ENCODE data around the gene ZFP92. TPM values are rescaled to one million over a fixed set of nuclear protein-coding genes. Genes with fewer than 3 reads are reported as not detected.

ZFP92 gene
- total RNA-seq, 1 experiment from 2014 or later: not detected

DNA sequence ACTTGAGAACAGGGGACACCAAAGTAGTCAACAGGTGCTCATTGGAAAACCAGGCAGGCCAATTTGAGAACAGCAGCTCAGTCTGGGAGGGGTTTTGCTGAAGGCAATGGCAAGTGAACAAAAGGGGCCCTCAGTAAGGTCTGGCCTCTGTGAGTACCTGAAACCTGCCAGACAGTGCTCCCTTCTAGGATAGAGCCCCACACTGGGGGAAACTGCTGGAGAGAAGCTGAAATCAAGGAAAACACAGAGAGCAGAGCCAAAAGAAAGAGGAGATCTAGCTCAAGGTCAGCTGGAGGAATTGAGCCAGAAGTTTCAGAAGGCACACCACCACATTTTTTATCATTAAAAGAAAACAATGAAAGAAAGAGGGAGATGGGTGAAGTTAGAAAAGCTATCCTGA, 38.3 kb upstream of the ZFP92 start:
- Histone ChIP-seq H3K27me3 (ENCODE audit: low read length) (no peaks in the 10 kb centered on the region), H3K79me2 (ENCODE audit: low read length) (no peaks in the 10 kb centered on the region), H3K36me3 (ENCODE audit: insufficient read depth, low read length) (no peaks in the 10 kb centered on the region), H3K4me2 (ENCODE audit: low read depth, low read length, poor library complexity, severe bottlenecking) (no peak overlapping the region), H4K20me1 (ENCODE audit: insufficient read depth, low read depth, low read length) (no peaks in the 10 kb centered on the region), H3K4me3 (ENCODE audit: low read length) (no peak overlapping the region), H3K9ac (ENCODE audit: low read length) (no peak overlapping the region), H3K4me1 (ENCODE audit: low read length) (no peaks in the 10 kb centered on the region), H3K9me3 (ENCODE audit: low read length) (no peaks in the 10 kb centered on the region), H3K9me2 (replicated peaks; ENCODE audit: insufficient read depth, low read length) (no peaks in the 10 kb centered on the region), H2AFZ (ENCODE audit: low read length) (no peak overlapping the region), H3K27ac (ENCODE audit: low read length) (no peak overlapping the region)
- no peak for DNase-seq

DNA sequence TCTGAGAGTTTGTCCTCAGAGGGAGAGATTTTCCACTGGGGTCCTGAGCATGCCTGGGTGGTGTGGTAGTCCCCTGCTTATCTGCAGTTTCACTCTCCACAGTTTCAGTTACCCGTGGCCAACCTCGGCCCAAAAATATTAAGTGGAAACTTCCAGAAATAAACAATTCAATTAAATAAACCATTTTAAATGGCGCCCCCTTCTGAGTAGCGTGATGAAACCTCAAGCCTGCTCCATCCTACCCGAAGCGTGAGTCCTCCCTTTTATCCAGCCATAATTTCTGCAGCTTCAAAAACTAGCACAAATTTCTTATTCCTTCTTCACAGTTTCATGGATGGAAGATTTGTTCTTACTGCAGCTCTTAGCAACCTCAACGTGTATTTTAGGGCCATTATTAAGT, 36.8 kb upstream of the ZFP92 start:
- no peaks in the 10 kb centered on the region for H3K9me3 ChIP-seq (ENCODE audit: low read length)
- H3K4me3 ChIP-seq (ENCODE audit: low read length): no peak overlapping the region
- no peak for DNase-seq
- H3K27ac ChIP-seq (ENCODE audit: low read length): no peak overlapping the region
- H3K4me2 ChIP-seq (ENCODE audit: low read depth, low read length, poor library complexity, severe bottlenecking): no peak overlapping the region
- H2AFZ ChIP-seq (ENCODE audit: low read length): no peak overlapping the region
- no peaks in the 10 kb centered on the region for H3K36me3 ChIP-seq (ENCODE audit: insufficient read depth, low read length)
- H3K9me2 ChIP-seq (replicated peaks; ENCODE audit: insufficient read depth, low read length): no peaks in the 10 kb centered on the region
- H3K79me2 ChIP-seq (ENCODE audit: low read length): no peaks in the 10 kb centered on the region
- H3K4me1 ChIP-seq (ENCODE audit: low read length): no peaks in the 10 kb centered on the region
- H3K27me3 ChIP-seq (ENCODE audit: low read length): no peaks in the 10 kb centered on the region
- H3K9ac ChIP-seq (ENCODE audit: low read length): no peak overlapping the region
- no peaks in the 10 kb centered on the region for H4K20me1 ChIP-seq (ENCODE audit: insufficient read depth, low read depth, low read length)

DNA sequence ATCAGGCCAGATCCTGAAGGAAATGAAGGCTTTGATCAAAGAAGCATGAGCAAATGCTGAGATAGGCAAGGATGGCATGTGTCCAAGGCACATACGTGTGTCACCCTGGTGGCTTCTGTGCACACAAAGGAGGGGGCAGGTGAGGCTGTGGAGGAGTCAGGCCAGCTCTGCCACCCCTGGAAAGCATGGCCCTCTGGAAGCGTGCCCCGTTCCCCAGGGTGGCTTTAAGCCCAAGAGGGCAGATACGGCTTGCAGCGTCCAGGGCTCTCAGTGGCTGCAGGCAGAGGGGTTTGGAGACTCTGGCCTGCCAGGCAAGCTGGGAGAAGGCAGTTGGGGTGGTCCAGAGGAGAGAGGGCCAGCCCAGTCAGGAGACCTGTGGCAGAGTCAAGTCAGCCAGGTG, 35.7 kb upstream of the ZFP92 start:
- no peaks in the 10 kb centered on the region for H3K27me3 ChIP-seq (ENCODE audit: low read length)
- H3K4me1 ChIP-seq (ENCODE audit: low read length): no peaks in the 10 kb centered on the region
- no peak overlapping the region for H3K4me2 ChIP-seq (ENCODE audit: low read depth, low read length, poor library complexity, severe bottlenecking)
- DNase-seq: no peak
- no peak overlapping the region for H3K9ac ChIP-seq (ENCODE audit: low read length)
- no peak overlapping the region for H2AFZ ChIP-seq (ENCODE audit: low read length)
- H3K36me3 ChIP-seq (ENCODE audit: insufficient read depth, low read length): no peaks in the 10 kb centered on the region
- H3K9me3 ChIP-seq (ENCODE audit: low read length): no peaks in the 10 kb centered on the region
- peaks cover 3% of the 10 kb centered on the region; the same call in 1 of the 2 replicates for H4K20me1 ChIP-seq (ENCODE audit: insufficient read depth, low read depth, low read length)
- no peak overlapping the region for H3K4me3 ChIP-seq (ENCODE audit: low read length)
- no peaks in the 10 kb centered on the region for H3K79me2 ChIP-seq (ENCODE audit: low read length)
- no peaks in the 10 kb centered on the region for H3K9me2 ChIP-seq (replicated peaks; ENCODE audit: insufficient read depth, low read length)
- H3K27ac ChIP-seq (ENCODE audit: low read length): no peak overlapping the region

DNA sequence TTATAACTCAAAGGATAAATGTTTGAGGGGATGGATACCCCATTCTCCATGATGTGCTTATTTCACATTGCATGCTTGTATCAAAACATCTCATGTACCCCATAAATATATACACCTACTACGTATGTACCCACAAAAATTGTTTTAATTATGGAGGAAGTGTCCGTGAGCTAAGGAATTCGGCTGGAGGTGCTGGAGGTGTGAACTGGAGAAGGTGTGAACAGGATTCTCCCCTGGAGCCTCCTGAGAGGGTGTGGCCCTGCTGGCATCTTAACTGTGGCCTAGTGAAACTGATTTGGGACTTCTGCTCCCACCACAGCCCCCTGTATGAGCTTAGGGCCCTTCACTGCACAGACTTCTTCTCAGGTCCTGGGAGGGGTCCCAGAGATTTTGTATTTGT, 33.5 kb upstream of the ZFP92 start:
- Histone ChIP-seq H3K27me3 (ENCODE audit: low read length) (no peaks in the 10 kb centered on the region), H3K9me3 (ENCODE audit: low read length) (peaks cover 4% of the 10 kb centered on the region), H3K9me2 (replicated peaks; ENCODE audit: insufficient read depth, low read length) (no peaks in the 10 kb centered on the region), H3K27ac (ENCODE audit: low read length) (no peak overlapping the region), H3K4me2 (ENCODE audit: low read depth, low read length, poor library complexity, severe bottlenecking) (no peak overlapping the region), H2AFZ (ENCODE audit: low read length) (no peak overlapping the region), H3K4me1 (ENCODE audit: low read length) (no peaks in the 10 kb centered on the region), H3K9ac (ENCODE audit: low read length) (no peak overlapping the region), H3K36me3 (ENCODE audit: insufficient read depth, low read length) (no peaks in the 10 kb centered on the region), H3K79me2 (ENCODE audit: low read length) (no peaks in the 10 kb centered on the region), H3K4me3 (ENCODE audit: low read length) (no peak overlapping the region), H4K20me1 (ENCODE audit: insufficient read depth, low read depth, low read length) (peaks cover 4% of the 10 kb centered on the region; the same call in 1 of the 2 replicates)
- DNase-seq: no peak

DNA sequence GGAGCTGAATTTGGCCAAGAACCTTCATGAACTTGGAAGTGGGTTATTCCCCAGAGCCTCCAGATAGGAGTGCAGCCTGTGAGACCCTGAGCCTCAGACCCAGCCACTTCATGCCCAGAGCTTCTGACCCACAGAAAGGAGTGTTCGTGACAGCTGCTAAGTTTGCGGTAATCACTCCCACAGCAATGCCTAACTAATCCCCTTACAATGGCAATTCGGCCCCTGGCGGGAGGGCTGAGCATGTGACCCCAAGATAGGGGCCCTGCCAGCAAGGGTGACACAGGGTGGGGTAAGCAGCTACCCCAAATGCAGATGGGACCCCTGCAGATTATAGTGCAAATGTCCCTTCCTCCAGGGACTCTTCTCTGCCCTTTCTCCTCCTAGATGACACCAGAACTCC, 32.7 kb upstream of the ZFP92 start:
- no peak overlapping the region for H3K9ac ChIP-seq (ENCODE audit: low read length)

DNA sequence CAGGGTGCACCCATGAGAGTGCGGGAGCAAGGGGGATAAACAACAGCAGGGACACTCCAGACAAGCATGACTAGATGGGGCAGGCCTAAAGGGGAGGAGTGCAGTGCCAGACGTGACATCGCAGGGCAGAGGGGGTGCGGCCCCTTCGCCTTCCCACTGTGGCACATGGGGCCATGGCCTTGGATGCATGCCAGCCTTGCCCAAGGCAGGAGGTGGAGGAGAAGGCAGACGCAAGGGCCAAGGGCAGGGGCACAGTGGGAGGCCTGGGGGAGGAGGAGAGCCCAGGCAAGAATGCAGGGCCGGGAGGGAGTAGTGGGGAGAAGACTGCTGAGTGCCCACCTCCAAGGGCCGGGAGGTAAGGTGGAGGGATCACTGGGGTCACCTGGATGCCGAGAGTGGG, 31.8 kb upstream of the ZFP92 start:
- no peak for DNase-seq
- Histone ChIP-seq H2AFZ (ENCODE audit: low read length) (no peak overlapping the region), H4K20me1 (ENCODE audit: insufficient read depth, low read depth, low read length) (peaks cover 4% of the 10 kb centered on the region; the same call in 1 of the 2 replicates), H3K9me3 (ENCODE audit: low read length) (peaks cover 7% of the 10 kb centered on the region), H3K4me2 (ENCODE audit: low read depth, low read length, poor library complexity, severe bottlenecking) (no peak overlapping the region), H3K36me3 (ENCODE audit: insufficient read depth, low read length) (no peaks in the 10 kb centered on the region), H3K79me2 (ENCODE audit: low read length) (no peaks in the 10 kb centered on the region), H3K27me3 (ENCODE audit: low read length) (no peaks in the 10 kb centered on the region), H3K9ac (ENCODE audit: low read length) (no peak overlapping the region), H3K9me2 (replicated peaks; ENCODE audit: insufficient read depth, low read length) (no peaks in the 10 kb centered on the region), H3K4me1 (ENCODE audit: low read length) (no peaks in the 10 kb centered on the region), H3K27ac (ENCODE audit: low read length) (no peak overlapping the region), H3K4me3 (ENCODE audit: low read length) (no peak overlapping the region)

More for the DNA sequence above, 32.7 kb upstream of the ZFP92 start:
- Histone ChIP-seq H3K36me3 (ENCODE audit: insufficient read depth, low read length) (no peaks in the 10 kb centered on the region), H3K9me3 (ENCODE audit: low read length) (peaks cover 7% of the 10 kb centered on the region), H3K4me1 (ENCODE audit: low read length) (no peaks in the 10 kb centered on the region), H3K4me2 (ENCODE audit: low read depth, low read length, poor library complexity, severe bottlenecking) (no peak overlapping the region), H4K20me1 (ENCODE audit: insufficient read depth, low read depth, low read length) (peaks cover 4% of the 10 kb centered on the region; the same call in 1 of the 2 replicates), H3K9me2 (replicated peaks; ENCODE audit: insufficient read depth, low read length) (no peaks in the 10 kb centered on the region), H2AFZ (ENCODE audit: low read length) (no peak overlapping the region), H3K27ac (ENCODE audit: low read length) (no peak overlapping the region), H3K79me2 (ENCODE audit: low read length) (no peaks in the 10 kb centered on the region), H3K4me3 (ENCODE audit: low read length) (no peak overlapping the region), H3K27me3 (ENCODE audit: low read length) (no peaks in the 10 kb centered on the region)
- no peak for DNase-seq

DNA sequence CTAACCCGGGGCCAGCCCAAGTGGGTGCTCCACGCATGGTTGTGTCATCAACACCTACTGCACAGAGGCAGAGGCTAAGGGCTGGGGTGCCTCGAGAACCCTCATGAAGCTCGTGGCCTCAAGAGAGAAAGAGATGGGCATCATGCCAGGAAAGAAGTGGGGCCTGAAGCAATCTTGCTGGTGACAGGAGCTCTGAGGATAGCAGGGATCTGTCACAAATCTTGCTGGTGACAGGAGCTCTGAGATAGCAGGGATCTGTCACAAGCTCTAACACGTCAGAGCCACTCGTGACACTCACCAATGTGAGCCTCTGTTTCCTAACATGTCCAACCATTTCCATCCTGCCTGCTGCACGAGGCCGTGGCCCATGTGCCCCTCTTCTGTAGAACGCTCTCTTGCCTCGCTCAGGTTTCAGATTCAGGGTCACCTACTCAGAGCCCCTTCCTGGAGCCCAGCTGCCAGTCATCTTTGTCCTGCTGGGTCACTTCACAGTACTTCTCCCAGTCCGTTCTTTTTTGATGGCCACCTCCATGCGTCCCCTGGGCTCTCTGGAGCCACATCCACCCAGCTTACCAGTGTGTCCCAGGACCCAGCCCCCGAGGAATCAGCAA, 31.2 kb upstream of the ZFP92 start:
- DNase-seq: no peak
- Histone ChIP-seq H3K9ac (ENCODE audit: low read length) (no peak overlapping the region), H3K36me3 (ENCODE audit: insufficient read depth, low read length) (no peaks in the 10 kb centered on the region), H3K4me2 (ENCODE audit: low read depth, low read length, poor library complexity, severe bottlenecking) (no peak overlapping the region), H3K9me2 (replicated peaks; ENCODE audit: insufficient read depth, low read length) (no peaks in the 10 kb centered on the region), H4K20me1 (ENCODE audit: insufficient read depth, low read depth, low read length) (peaks cover 4% of the 10 kb centered on the region; the same call in 1 of the 2 replicates), H3K9me3 (ENCODE audit: low read length) (peaks cover 7% of the 10 kb centered on the region), H3K27ac (ENCODE audit: low read length) (no peak overlapping the region), H2AFZ (ENCODE audit: low read length) (no peak overlapping the region), H3K4me3 (ENCODE audit: low read length) (no peak overlapping the region), H3K27me3 (ENCODE audit: low read length) (no peaks in the 10 kb centered on the region), H3K79me2 (ENCODE audit: low read length) (no peaks in the 10 kb centered on the region), H3K4me1 (ENCODE audit: low read length) (no peaks in the 10 kb centered on the region)

DNA sequence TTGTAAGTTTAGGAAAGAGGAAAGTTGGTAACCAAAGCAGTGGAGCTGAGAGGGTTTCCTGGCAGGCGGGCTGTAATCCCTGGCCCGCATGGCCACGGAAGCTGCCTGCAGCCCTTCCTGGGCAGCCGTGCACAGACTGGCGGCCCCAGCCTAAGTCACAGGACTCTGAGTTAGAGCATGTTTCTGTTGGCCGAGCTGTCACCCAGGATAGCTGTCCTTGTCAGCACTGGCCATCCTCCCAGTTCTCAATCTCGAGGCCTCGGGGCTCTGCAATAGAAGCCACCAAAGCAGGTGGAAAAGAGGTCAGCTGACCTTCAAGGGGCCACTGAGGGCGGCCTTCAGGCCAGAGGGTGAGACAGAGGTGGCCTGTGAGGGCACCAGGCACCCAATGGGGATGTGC, 30.6 kb upstream of the ZFP92 start:
- H3K27me3 ChIP-seq (ENCODE audit: low read length): no peaks in the 10 kb centered on the region
- H2AFZ ChIP-seq (ENCODE audit: low read length): no peak overlapping the region
- peaks cover 7% of the 10 kb centered on the region for H3K9me3 ChIP-seq (ENCODE audit: low read length)

More for the DNA sequence above, 30.6 kb upstream of the ZFP92 start:
- Histone ChIP-seq H4K20me1 (ENCODE audit: insufficient read depth, low read depth, low read length) (peaks cover 4% of the 10 kb centered on the region; the same call in 1 of the 2 replicates), H3K27ac (ENCODE audit: low read length) (no peak overlapping the region), H3K36me3 (ENCODE audit: insufficient read depth, low read length) (no peaks in the 10 kb centered on the region), H3K9ac (ENCODE audit: low read length) (no peak overlapping the region), H3K79me2 (ENCODE audit: low read length) (no peaks in the 10 kb centered on the region), H3K9me2 (replicated peaks; ENCODE audit: insufficient read depth, low read length) (no peaks in the 10 kb centered on the region), H3K4me3 (ENCODE audit: low read length) (no peak overlapping the region), H3K4me2 (ENCODE audit: low read depth, low read length, poor library complexity, severe bottlenecking) (no peak overlapping the region), H3K4me1 (ENCODE audit: low read length) (no peaks in the 10 kb centered on the region)
- no peak for DNase-seq
